ENCODE measurements around the gene INPP4A.
A peak's percentile ranks its signal among the peaks of the same experiment; 100 is the strongest.

Gene INPP4A

GRCh38 chr2:98445177-98445682 is 572 bp downstream of the INPP4A start:
- no peak for DNase-seq (ENCODE audit: low read depth in 1 of 2, low spot score in 1 of 2)
- H3K4me3 ChIP-seq (replicated peaks; ENCODE audit: insufficient read depth, low read length): peak overlapping the region; percentile 83
- H3K27me3 ChIP-seq (ENCODE audit: insufficient read depth, poor library complexity, severe bottlenecking): no peaks in the 10 kb centered on the region
- TF ChIP-seq, protein P1, sequence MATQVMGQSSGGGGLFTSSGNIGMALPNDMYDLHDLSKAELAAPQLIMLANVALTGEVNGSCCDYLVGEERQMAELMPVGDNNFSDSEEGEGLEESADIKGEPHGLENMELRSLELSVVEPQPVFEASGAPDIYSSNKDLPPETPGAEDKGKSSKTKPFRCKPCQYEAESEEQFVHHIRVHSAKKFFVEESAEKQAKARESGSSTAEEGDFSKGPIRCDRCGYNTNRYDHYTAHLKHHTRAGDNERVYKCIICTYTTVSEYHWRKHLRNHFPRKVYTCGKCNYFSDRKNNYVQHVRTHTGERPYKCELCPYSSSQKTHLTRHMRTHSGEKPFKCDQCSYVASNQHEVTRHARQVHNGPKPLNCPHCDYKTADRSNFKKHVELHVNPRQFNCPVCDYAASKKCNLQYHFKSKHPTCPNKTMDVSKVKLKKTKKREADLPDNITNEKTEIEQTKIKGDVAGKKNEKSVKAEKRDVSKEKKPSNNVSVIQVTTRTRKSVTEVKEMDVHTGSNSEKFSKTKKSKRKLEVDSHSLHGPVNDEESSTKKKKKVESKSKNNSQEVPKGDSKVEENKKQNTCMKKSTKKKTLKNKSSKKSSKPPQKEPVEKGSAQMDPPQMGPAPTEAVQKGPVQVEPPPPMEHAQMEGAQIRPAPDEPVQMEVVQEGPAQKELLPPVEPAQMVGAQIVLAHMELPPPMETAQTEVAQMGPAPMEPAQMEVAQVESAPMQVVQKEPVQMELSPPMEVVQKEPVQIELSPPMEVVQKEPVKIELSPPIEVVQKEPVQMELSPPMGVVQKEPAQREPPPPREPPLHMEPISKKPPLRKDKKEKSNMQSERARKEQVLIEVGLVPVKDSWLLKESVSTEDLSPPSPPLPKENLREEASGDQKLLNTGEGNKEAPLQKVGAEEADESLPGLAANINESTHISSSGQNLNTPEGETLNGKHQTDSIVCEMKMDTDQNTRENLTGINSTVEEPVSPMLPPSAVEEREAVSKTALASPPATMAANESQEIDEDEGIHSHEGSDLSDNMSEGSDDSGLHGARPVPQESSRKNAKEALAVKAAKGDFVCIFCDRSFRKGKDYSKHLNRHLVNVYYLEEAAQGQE (IDR thresholded peaks at IDR 0.05; ENCODE audit: insufficient replicate concordance, low read depth): no peak
- TF ChIP-seq GABPA (IDR thresholded peaks at IDR 0.05; ENCODE audit: low read depth) (no peak), CTCF (IDR thresholded peaks at IDR 0.05; ENCODE audit: insufficient read depth, low read length) (no peak)
- peak overlapping the region; percentile 68 for H3K27ac ChIP-seq (replicated peaks)

GRCh38 chr2:98445683-98446581 is 1.3 kb downstream of the INPP4A start:
- peak overlapping the region; percentile 68 for H3K27ac ChIP-seq (replicated peaks)
- H3K4me3 ChIP-seq (replicated peaks; ENCODE audit: insufficient read depth, low read length): peak overlapping the region; percentile 83
- no peaks in the 10 kb centered on the region for H3K27me3 ChIP-seq (ENCODE audit: insufficient read depth, poor library complexity, severe bottlenecking)
- DNase-seq (ENCODE audit: low read depth in 1 of 2, low spot score in 1 of 2): peak in 1 of 2 experiments; percentile 69
- no peak for TF ChIP-seq GABPA (IDR thresholded peaks at IDR 0.05; ENCODE audit: low read depth)
- TF ChIP-seq, protein P1 (IDR thresholded peaks at IDR 0.05; ENCODE audit: insufficient replicate concordance, low read depth): no peak
- TF ChIP-seq POLR2AphosphoS5 (IDR thresholded peaks at IDR 0.05; ENCODE audit: low read depth): no peak
- no peak for TF ChIP-seq SPI1 (IDR thresholded peaks at IDR 0.05; ENCODE audit: borderline replicate concordance, low read depth)
- TF ChIP-seq CTCF (IDR thresholded peaks at IDR 0.05; ENCODE audit: insufficient read depth, low read length): no peak

- H3K4me3 ChIP-seq (replicated peaks; ENCODE audit: insufficient read depth, low read length): no peak overlapping the region
- DNase-seq (ENCODE audit: low read depth in 1 of 2, low spot score in 1 of 2): no peak
- no peaks in the 10 kb centered on the region for H3K27me3 ChIP-seq (ENCODE audit: insufficient read depth, poor library complexity, severe bottlenecking)
These were observed 2.2 kb downstream of the INPP4A start for GRCh38 chr2:98446850-98447249.

More at GRCh38 chr2:98446850-98447249, 2.2 kb downstream of the INPP4A start:
- TF ChIP-seq SPI1 (IDR thresholded peaks at IDR 0.05; ENCODE audit: borderline replicate concordance, low read depth) (no peak), POLR2AphosphoS5 (IDR thresholded peaks at IDR 0.05; ENCODE audit: low read depth) (no peak), CTCF (IDR thresholded peaks at IDR 0.05; ENCODE audit: insufficient read depth, low read length) (no peak)
- TF ChIP-seq, protein P1 (IDR thresholded peaks at IDR 0.05; ENCODE audit: insufficient replicate concordance, low read depth): no peak
- no peak overlapping the region for H3K27ac ChIP-seq (replicated peaks)

All from HL-60 (cell line).